Stimulated activated CD8-positive, alpha-beta memory T cell treated with anti-CD3 and anti-CD28 coated beads, Interleukin-7, amount 100 ng/mL, for 48 hours (primary cell): ENCODE measurements around the gene DSTN.

ENCODE experiments used
- DNase-seq, 2 donors: peaks; one replicate each; pipeline ENCODE4 v3.0.0-alpha.2; 2020; ENCODE audit warnings: low read depth in 1 of 2; ENCODE audit errors: extremely low read depth in 1 of 2

DSTN gene

GRCh38 chr20:17622086-17622850, 52.4 kb downstream of the DSTN start:
- no peak for DNase-seq

- no peak for DNase-seq
Observed at GRCh38 chr20:17622851-17623508, 53.1 kb downstream of the DSTN start.

GRCh38 chr20:17624070-17624469, 54.2 kb downstream of the DSTN start:
- DNase-seq = no peak

GRCh38 chr20:17624551-17625245, 54.8 kb downstream of the DSTN start:
- DNase-seq = no peak

- DNase-seq = no peak
Observed at GRCh38 chr20:17625246-17626051, 55.6 kb downstream of the DSTN start.

- no peak for DNase-seq
Observed at GRCh38 chr20:17626217-17627007, 56.5 kb downstream of the DSTN start.

- DNase-seq = no peak
Observed at GRCh38 chr20:17627101-17627955, 57.5 kb downstream of the DSTN start.

GRCh38 chr20:17628101-17628841, 58.4 kb downstream of the DSTN start:
- no peak for DNase-seq

- no peak for DNase-seq
Observed at GRCh38 chr20:17629025-17629424, 59.1 kb downstream of the DSTN start.

- no peak for DNase-seq
Observed at GRCh38 chr20:17629678-17630089, 59.8 kb downstream of the DSTN start.

- no peak for DNase-seq
Observed at GRCh38 chr20:17630151-17630805, 60.4 kb downstream of the DSTN start.

GRCh38 chr20:17630806-17631195, 60.9 kb downstream of the DSTN start:
- DNase-seq = no peak

- DNase-seq = no peak
Observed at GRCh38 chr20:17631576-17632319, 61.9 kb downstream of the DSTN start.

- no peak for DNase-seq
Observed at GRCh38 chr20:17633221-17633849, 63.5 kb downstream of the DSTN start.

- no peak for DNase-seq
Observed at GRCh38 chr20:17633850-17634500, 64.1 kb downstream of the DSTN start.

GRCh38 chr20:17634661-17635331, 64.9 kb downstream of the DSTN start:
- DNase-seq = no peak
